ENCODE measurements around the gene SPRR1A. TPM values are rescaled to one million over a fixed set of nuclear protein-coding genes. Genes with fewer than 3 reads are reported as not detected.

The SPRR1A gene
- total RNA-seq, 4 donors from 2014 or later, result 57.4 to 1,951 (median 348) TPM

GRCh38 chr1:152946651-152947256, 37.1 kb upstream of the SPRR1A start, which contains the start of gene SPRR5:
TSS of gene SPRR5 (plus strand) at chr1:152947206. CDS start at chr1:152948555, 1,349 bp downstream.
- Histone ChIP-seq H3K4me1 (peaks cover 0 to 7% (median under 1%) of the 10 kb centered on the region in 3 donors), H3K9me3 (no peaks in the 10 kb centered on the region), H3K27ac (no peak within 1 kb of the TSS), H3K27me3 (no peaks in the 10 kb centered on the region), H3K36me3 (no peaks in the 10 kb centered on the region), H3K4me3 (no peak within 1 kb of the TSS)
- intact Hi-C loops (cut with DNase I), result no loop called here
- no peak for DNase-seq
- no peak for TF ChIP-seq POLR2A (IDR thresholded peaks at IDR 0.05)
- TF ChIP-seq, protein P1, sequence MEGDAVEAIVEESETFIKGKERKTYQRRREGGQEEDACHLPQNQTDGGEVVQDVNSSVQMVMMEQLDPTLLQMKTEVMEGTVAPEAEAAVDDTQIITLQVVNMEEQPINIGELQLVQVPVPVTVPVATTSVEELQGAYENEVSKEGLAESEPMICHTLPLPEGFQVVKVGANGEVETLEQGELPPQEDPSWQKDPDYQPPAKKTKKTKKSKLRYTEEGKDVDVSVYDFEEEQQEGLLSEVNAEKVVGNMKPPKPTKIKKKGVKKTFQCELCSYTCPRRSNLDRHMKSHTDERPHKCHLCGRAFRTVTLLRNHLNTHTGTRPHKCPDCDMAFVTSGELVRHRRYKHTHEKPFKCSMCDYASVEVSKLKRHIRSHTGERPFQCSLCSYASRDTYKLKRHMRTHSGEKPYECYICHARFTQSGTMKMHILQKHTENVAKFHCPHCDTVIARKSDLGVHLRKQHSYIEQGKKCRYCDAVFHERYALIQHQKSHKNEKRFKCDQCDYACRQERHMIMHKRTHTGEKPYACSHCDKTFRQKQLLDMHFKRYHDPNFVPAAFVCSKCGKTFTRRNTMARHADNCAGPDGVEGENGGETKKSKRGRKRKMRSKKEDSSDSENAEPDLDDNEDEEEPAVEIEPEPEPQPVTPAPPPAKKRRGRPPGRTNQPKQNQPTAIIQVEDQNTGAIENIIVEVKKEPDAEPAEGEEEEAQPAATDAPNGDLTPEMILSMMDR (IDR thresholded peaks at IDR 0.05), result no peak
- 92 to 93% methylated on average over 1 to 3 of the region's 4 CpGs for WGBS, 2 donors

GRCh38 chr1:152951711-152952110, 32.2 kb upstream of the SPRR1A start:
- DNase-seq, result no peak
- H3K4me1 ChIP-seq, result peaks cover 0 to 30% (median 8%) of the 10 kb centered on the region in 3 donors
- intact Hi-C loops (cut with DNase I), result no loop called here
- TF ChIP-seq, protein P1 (IDR thresholded peaks at IDR 0.05), result no peak
- no peak for TF ChIP-seq POLR2A (IDR thresholded peaks at IDR 0.05)
- no peaks in the 10 kb centered on the region for H3K36me3 ChIP-seq
- H3K4me3 ChIP-seq, result no peak overlapping the region
- H3K27me3 ChIP-seq, result no peaks in the 10 kb centered on the region
- H3K9me3 ChIP-seq, result no peaks in the 10 kb centered on the region
- WGBS, 2 donors, result 69 to 78% methylated on average over 5 of the region's 5 CpGs
- H3K27ac ChIP-seq, result no peak overlapping the region

DNA sequence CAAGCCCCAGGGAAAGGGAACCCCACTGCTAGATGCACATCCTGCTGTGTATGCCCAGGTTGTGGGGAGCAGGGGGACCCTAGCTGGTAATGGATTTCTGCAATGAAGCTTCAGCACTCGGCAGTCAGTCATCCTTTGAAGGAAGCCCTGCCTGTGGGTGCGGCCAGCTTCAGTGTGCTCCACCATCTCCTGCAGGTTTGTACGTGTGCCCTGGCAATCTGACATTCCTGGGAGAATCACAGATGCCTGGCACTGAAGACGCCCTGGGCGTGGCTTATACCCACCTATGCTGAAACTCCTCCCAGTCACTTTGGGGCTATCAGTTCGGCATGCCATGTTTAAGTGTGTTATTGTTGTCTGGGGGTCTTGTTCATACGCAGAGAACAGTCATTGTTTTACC, 30.1 kb upstream of the SPRR1A start:
- TF ChIP-seq, protein P1 (IDR thresholded peaks at IDR 0.05), result no peak
- no peak for TF ChIP-seq POLR2A (IDR thresholded peaks at IDR 0.05)
- H3K4me3 ChIP-seq, result peak overlapping the region in 3 of 4 donors; percentile 2 to 25 (median 4)
- no peak for DNase-seq
- H3K36me3 ChIP-seq, result no peaks in the 10 kb centered on the region
- H3K27ac ChIP-seq, result peak overlapping the region; percentile 78 to 92 (median 86)
- WGBS, 2 donors, result 25 to 40% methylated on average over 5 to 7 of the region's 7 CpGs
- H3K9me3 ChIP-seq, result no peaks in the 10 kb centered on the region
- H3K4me1 ChIP-seq, result peaks cover 0 to 30% (median 8%) of the 10 kb centered on the region in 3 donors
- intact Hi-C loops (cut with DNase I), result no loop called here
- no peaks in the 10 kb centered on the region for H3K27me3 ChIP-seq

DNA sequence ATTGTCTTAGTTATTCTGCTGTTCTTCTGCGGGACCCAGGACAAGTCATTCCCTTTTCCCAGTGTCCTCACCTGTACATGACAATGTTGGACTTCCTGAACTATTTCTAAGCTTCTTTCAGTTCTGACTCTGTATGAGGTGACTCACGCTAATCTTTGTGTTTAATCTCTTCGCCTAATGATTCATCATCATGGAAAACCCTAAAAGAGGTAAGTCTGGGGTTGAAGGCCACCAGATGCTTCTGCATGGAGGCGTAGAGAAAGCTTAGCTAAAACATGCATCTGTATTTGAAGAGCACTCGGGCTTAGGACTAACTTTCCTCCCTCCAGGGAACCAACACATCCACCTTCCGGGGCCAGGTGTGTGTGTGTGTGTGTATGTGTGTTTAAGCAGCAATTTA, 29.4 kb upstream of the SPRR1A start:
- DNase-seq, result no peak
- Histone ChIP-seq H3K36me3 (no peaks in the 10 kb centered on the region), H3K4me3 (peak overlapping the region in 2 of 4 donors; percentile 4 to 25), H3K4me1 (peaks cover 0 to 30% (median 8%) of the 10 kb centered on the region in 3 donors), H3K27ac (peak overlapping the region; percentile 78 to 92 (median 86)), H3K9me3 (no peaks in the 10 kb centered on the region), H3K27me3 (no peaks in the 10 kb centered on the region)
- TF ChIP-seq, protein P1 (IDR thresholded peaks at IDR 0.05), result no peak
- no peak for TF ChIP-seq POLR2A (IDR thresholded peaks at IDR 0.05)
- intact Hi-C loops (cut with DNase I), result no loop called here
- 39 to 61% methylated on average over 6 of the region's 6 CpGs for WGBS, 2 donors

GRCh38 chr1:152957561-152957960, 26.3 kb upstream of the SPRR1A start:
- TF ChIP-seq POLR2A (IDR thresholded peaks at IDR 0.05), result no peak
- TF ChIP-seq, protein P1 (IDR thresholded peaks at IDR 0.05), result no peak
- no peak overlapping the region for H3K27ac ChIP-seq
- peaks cover 0 to 24% (median 8%) of the 10 kb centered on the region in 3 donors for H3K4me1 ChIP-seq
- no peak for DNase-seq
- no peaks in the 10 kb centered on the region for H3K36me3 ChIP-seq
- WGBS, 2 donors, result 79 to 94% methylated on average over 3 of the region's 3 CpGs
- no peaks in the 10 kb centered on the region for H3K27me3 ChIP-seq
- intact Hi-C loops (cut with DNase I), result no loop called here
- H3K4me3 ChIP-seq, result no peak overlapping the region
- no peaks in the 10 kb centered on the region for H3K9me3 ChIP-seq

Measured in esophagus squamous epithelium (tissue), 5 donors.